HepG2 (cell line): ENCODE results near the gene AZU1. TPM values are rescaled to one million over a fixed set of nuclear protein-coding genes. Genes with fewer than 3 reads are reported as not detected.
A peak's percentile ranks its signal among the peaks of the same experiment; 100 is the strongest.

Experiments used
- AKNA ChIP-seq: sonication (generic); formaldehyde crosslinking; IDR thresholded peaks from 2 replicates; pipeline ENCODE4 v1.4.0; 2020; ENCODE audit warnings: missing genetic modification reagents, borderline replicate concordance
- ATF7 ChIP-seq, 2 experiments: fragments of 450-650 bp in 1 of 2; sonication (generic) in 1 of 2; formaldehyde crosslinking in 1 of 2; IDR thresholded peaks; 2 replicates each; pipeline versions ENCODE4 v1.4.0 to v1.6.1; 2016 to 2020; ENCODE audit warnings: antibody characterized with exemption in 1 of 2, mild to moderate bottlenecking in 1 of 2, missing genetic modification reagents in 1 of 2
- ATM ChIP-seq: fragments of 450-650 bp; IDR thresholded peaks from 2 replicates; pipeline ENCODE4 v1.7.1; 2017; ENCODE audit warnings: mild to moderate bottlenecking, borderline replicate concordance
- CHD2 ChIP-seq: IDR thresholded peaks from 2 replicates; pipeline ENCODE4 v1.6.1; 2011; ENCODE audit warnings: low read depth, low read length, improper control_type of control experiment
- FLYWCH1 ChIP-seq: sonication (generic); formaldehyde crosslinking; IDR thresholded peaks from 2 replicates; pipeline ENCODE4 v1.8.1; 2023; ENCODE audit warnings: mild to moderate bottlenecking, missing genetic modification reagents
- HDAC2 ChIP-seq: sonication (generic); formaldehyde crosslinking; IDR thresholded peaks from 2 replicates; pipeline ENCODE4 v1.4.0; 2020; ENCODE audit warnings: missing genetic modification reagents
- IRF1 ChIP-seq: sonication (generic); formaldehyde crosslinking; IDR thresholded peaks from 2 replicates; pipeline ENCODE4 v1.4.0; 2020; ENCODE audit warnings: low read depth, mild to moderate bottlenecking, missing genetic modification reagents
- MTA1 ChIP-seq: sonication (generic); formaldehyde crosslinking; IDR thresholded peaks from 2 replicates; pipeline ENCODE4 v1.4.0; 2020; ENCODE audit warnings: missing genetic modification reagents, mild to moderate bottlenecking, borderline replicate concordance
- NFE2L2 ChIP-seq: fragments of 150-350 bp; IDR thresholded peaks from 2 replicates; pipeline ENCODE4 v1.6.1; 2014; ENCODE audit warnings: low read length
- NFYC ChIP-seq: IDR thresholded peaks from 2 replicates; pipeline ENCODE4 v1.6.1; 2016; ENCODE audit warnings: missing genetic modification reagents, missing compliant biosample characterization
- PLRG1 ChIP-seq: fragments of 450-650 bp; conservative IDR thresholded peaks from 2 replicates; pipeline ENCODE4 v1.6.1; 2016
- SMAD9 ChIP-seq: sonication (generic); formaldehyde crosslinking; IDR thresholded peaks from 2 replicates; pipeline ENCODE4 v1.5.1; 2020; ENCODE audit warnings: mild to moderate bottlenecking, missing genetic modification reagents
- XBP1 ChIP-seq: sonication (generic); formaldehyde crosslinking; IDR thresholded peaks from 2 replicates; pipeline ENCODE4 v1.5.0; 2020; ENCODE audit warnings: missing genetic modification reagents
- ZFP1 ChIP-seq: IDR thresholded peaks from 2 replicates; pipeline ENCODE4 v1.6.1; 2016
- ZNF337 ChIP-seq: sonication (generic); formaldehyde crosslinking; IDR thresholded peaks from 2 replicates; pipeline ENCODE4 v1.5.1; 2020; ENCODE audit warnings: missing genetic modification reagents, low read depth, mild to moderate bottlenecking, borderline replicate concordance
- ZNF562 ChIP-seq: sonication (generic); formaldehyde crosslinking; IDR thresholded peaks from 2 replicates; pipeline ENCODE4 v1.8.0; 2022; ENCODE audit warnings: missing genetic modification reagents, borderline replicate concordance
- ZNF570 ChIP-seq: sonication (generic); formaldehyde crosslinking; IDR thresholded peaks from 2 replicates; pipeline ENCODE4 v1.4.0; 2020; ENCODE audit warnings: mild to moderate bottlenecking, missing genetic modification reagents, borderline replicate concordance
- polyA plus RNA-seq, 8 experiments: library from polyadenylated mRNA; depleted of rRNA in 3 of 8; stranded (reverse) in 7 of 8; unstranded in 1 of 8; fragments of >200 nt; fragmentation: Illumina TruSeq in 4 of 8; extraction: Trizol in 4 of 8; gene quantifications; 2 replicates each; pipeline versions ENCODE4 v1.2.1 to v1.2.3, GENCODE V29; 2011 to 2016; ENCODE audit warnings: low read depth in 4 of 8, missing spikeins in 1 of 8, mixed read lengths in 1 of 8; ENCODE audit not compliant: insufficient read depth in 1 of 8
- total RNA-seq, 5 experiments: library from RNA; depleted of rRNA; stranded (reverse); fragments of >200 nt; fragmentation: Illumina TruSeq; extraction: Trizol; gene quantifications; 2 replicates each; pipeline ENCODE4 v1.2.3, GENCODE V29; 2016; ENCODE audit warnings: low read depth in 1 of 5
- TF ChIP-seq, protein P1 (sequence below): sonication (generic); formaldehyde crosslinking; IDR thresholded peaks from 2 replicates; pipeline ENCODE4 v1.5.0; 2020; ENCODE audit warnings: mild to moderate bottlenecking, missing genetic modification reagents, borderline replicate concordance
- TF ChIP-seq, protein P2 (sequence below): sonication (generic); formaldehyde crosslinking; IDR thresholded peaks from 2 replicates; pipeline ENCODE4 v1.5.0; 2020; ENCODE audit warnings: mild to moderate bottlenecking, low read depth, missing genetic modification reagents, borderline replicate concordance

Gene AZU1
- total and polyA plus RNA-seq, 2 of the 13 experiments (the other 11 are each of a cell fraction or from before 2014, with no cell fraction given): not detected

DNA sequence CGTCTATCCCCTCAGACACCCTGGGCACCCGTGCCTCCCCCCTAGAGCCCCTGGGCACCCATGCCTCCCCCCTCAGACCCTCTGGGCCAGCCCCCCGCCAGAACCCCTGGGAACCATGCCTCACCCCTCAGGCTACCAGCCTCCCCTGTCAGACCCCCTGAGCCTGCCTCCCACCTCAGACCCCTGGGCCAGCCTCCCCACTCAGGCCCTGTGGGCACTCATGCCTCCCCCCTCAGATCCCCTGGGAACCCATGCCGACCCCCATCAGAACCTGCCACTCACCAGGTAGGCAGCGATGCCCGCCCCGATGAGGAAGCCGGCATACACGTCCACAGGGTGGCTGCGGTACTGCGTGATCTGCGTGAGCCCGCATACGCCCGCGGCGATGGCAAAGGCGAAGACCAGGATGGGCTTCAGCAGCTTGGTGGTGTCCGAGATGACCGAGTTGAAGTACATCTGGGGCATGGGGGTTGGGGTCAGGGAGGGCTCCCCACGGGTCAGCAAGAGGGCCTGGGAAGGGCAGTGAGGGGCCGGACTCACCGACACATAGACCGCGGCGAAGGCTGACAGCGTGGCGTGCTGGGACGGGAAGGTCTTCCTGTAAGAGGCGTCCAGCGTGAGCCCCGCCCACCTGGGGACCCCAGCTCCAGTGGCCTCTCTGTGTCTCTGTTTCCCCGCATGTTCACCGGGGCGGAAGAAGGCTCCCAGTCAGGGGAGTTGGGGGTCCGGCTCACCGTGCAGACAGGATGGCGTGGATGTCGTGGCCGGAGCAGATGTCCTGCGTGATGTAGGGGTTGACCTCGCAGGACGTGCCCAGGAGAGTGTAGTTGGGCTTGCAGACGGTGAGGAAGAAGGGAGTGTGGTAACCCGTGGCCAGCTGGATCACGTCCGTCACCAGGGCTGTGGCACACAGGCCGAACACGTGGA lies 13.2 kb upstream of the AZU1 start (continued):
- TF ChIP-seq, protein P1, sequence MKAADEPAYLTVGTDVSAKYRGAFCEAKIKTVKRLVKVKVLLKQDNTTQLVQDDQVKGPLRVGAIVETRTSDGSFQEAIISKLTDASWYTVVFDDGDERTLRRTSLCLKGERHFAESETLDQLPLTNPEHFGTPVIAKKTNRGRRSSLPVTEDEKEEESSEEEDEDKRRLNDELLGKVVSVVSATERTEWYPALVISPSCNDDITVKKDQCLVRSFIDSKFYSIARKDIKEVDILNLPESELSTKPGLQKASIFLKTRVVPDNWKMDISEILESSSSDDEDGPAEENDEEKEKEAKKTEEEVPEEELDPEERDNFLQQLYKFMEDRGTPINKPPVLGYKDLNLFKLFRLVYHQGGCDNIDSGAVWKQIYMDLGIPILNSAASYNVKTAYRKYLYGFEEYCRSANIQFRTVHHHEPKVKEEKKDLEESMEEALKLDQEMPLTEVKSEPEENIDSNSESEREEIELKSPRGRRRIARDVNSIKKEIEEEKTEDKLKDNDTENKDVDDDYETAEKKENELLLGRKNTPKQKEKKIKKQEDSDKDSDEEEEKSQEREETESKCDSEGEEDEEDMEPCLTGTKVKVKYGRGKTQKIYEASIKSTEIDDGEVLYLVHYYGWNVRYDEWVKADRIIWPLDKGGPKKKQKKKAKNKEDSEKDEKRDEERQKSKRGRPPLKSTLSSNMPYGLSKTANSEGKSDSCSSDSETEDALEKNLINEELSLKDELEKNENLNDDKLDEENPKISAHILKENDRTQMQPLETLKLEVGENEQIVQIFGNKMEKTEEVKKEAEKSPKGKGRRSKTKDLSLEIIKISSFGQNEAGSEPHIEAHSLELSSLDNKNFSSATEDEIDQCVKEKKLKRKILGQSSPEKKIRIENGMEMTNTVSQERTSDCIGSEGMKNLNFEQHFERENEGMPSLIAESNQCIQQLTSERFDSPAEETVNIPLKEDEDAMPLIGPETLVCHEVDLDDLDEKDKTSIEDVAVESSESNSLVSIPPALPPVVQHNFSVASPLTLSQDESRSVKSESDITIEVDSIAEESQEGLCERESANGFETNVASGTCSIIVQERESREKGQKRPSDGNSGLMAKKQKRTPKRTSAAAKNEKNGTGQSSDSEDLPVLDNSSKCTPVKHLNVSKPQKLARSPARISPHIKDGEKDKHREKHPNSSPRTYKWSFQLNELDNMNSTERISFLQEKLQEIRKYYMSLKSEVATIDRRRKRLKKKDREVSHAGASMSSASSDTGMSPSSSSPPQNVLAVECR (CRISPR knock-in tag): no peak
- TF ChIP-seq CHD2 (0 out of 2 replicates have a peak, but pooled peaks have one; percentile 18), ZNF570 (CRISPR knock-in tag) (no peak), FLYWCH1 (no peak), ATF7 (IDR thresholded peaks at IDR 0.05) (no peak), ATF7 (CRISPR knock-in tag; IDR thresholded peaks at IDR 0.05) (no peak), AKNA (CRISPR knock-in tag) (no peak), XBP1 (CRISPR knock-in tag) (no peak), ZNF337 (CRISPR knock-in tag) (no peak), NFYC (no peak), ZFP1 (CRISPR knock-in tag) (no peak), ZNF562 (CRISPR knock-in tag) (no peak), MTA1 (no peak), IRF1 (CRISPR knock-in tag) (no peak), PLRG1 (no peak), SMAD9 (CRISPR knock-in tag) (no peak), NFE2L2 (no peak), ATM (no peak), HDAC2 (CRISPR knock-in tag) (no peak)
- TF ChIP-seq, protein P2, sequence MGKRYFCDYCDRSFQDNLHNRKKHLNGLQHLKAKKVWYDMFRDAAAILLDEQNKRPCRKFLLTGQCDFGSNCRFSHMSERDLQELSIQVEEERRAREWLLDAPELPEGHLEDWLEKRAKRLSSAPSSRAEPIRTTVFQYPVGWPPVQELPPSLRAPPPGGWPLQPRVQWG: no peak
